Measurements from ENCODE around the gene PIP5K1C.

GRCh38 chr19:3667037-3667638 is 33.1 kb downstream of the PIP5K1C start:
- no peak for TF ChIP-seq EZH2 (IDR thresholded peaks at IDR 0.05)
- TF ChIP-seq POLR2AphosphoS5 (IDR thresholded peaks at IDR 0.05; ENCODE audit: borderline replicate concordance, low read depth, low read length): no peak
